Endothelial cell of umbilical vein (primary cell): ENCODE measurements around the gene OR2T8. TPM values are rescaled to one million over a fixed set of nuclear protein-coding genes. Genes with fewer than 3 reads are reported as not detected.

ENCODE experiments used
- BruUV-seq: library from RNA; stranded (reverse); fragments of 400-500 nt; replicated peaks from 2 replicates; lab custom pipeline; 2021; lab: Mats Ljungman, UMichigan
- CTCF ChIA-PET: fragments of 300-600, 350-600 bp; sonication (Branson Sonifier 250); formaldehyde crosslinking; loops from one replicate; lab custom pipeline; 2021; ENCODE audit warnings: antibody characterized with exemption, inconsistent platforms; lab: Charles Lee
- POLR2A ChIA-PET: fragments of 300-600, 350-600 bp; sonication (Branson Sonifier 250); formaldehyde crosslinking; loops from one replicate; lab custom pipeline; 2021; ENCODE audit warnings: antibody characterized with exemption, inconsistent platforms; lab: Charles Lee
- DNase-seq: peaks from one replicate; pipeline ENCODE4 v3.0.0-alpha.2; 2011; ENCODE audit warnings: low read depth, low spot score
- FAIRE-seq: peaks from 2 replicates; lab custom pipeline; 2011; peaks lifted over from hg19 to GRCh38; lab: Jason Lieb, UNC
- H2AFZ ChIP-seq: 2 replicates; pipeline ENCODE4 v1.6.0; 2012; ENCODE audit warnings: low read depth, low read length, control low read depth, inconsistent platforms
- H3K27ac ChIP-seq: 2 replicates; pipeline ENCODE4 v1.5.1; 2011; ENCODE audit warnings: low read depth, mild to moderate bottlenecking, control low read depth, low read length, moderate library complexity; ENCODE audit not compliant: insufficient read depth
- H3K27me3 ChIP-seq, 2 experiments: 2 replicates each; pipeline versions ENCODE4 v1.6.0 to v1.6.1; 2011; ENCODE audit warnings: low read length in 2 of 2, mixed read lengths in 1 of 2; ENCODE audit not compliant: control insufficient read depth in 2 of 2, insufficient read depth in 2 of 2
- H3K36me3 ChIP-seq, 2 experiments: 2 replicates in 1 of 2; 3 replicates in 1 of 2; pipeline ENCODE4 v1.5.1; 2011; ENCODE audit warnings: low read length in 2 of 2, mild to moderate bottlenecking in 1 of 2, moderate library complexity in 1 of 2; ENCODE audit not compliant: control insufficient read depth in 2 of 2, insufficient read depth in 2 of 2; ENCODE audit errors: extremely low read depth in 1 of 2
- H3K4me1 ChIP-seq: 3 replicates; pipeline ENCODE4 v1.5.1; 2011; ENCODE audit warnings: mild to moderate bottlenecking, low read length; ENCODE audit not compliant: control insufficient read depth, insufficient read depth; ENCODE audit errors: extremely low read depth
- H3K4me2 ChIP-seq: 2 replicates; pipeline ENCODE4 v1.6.1; 2011; ENCODE audit warnings: low read length, control low read depth, mixed read lengths; ENCODE audit not compliant: insufficient read depth
- H3K4me3 ChIP-seq, 3 experiments: fragments of 200-600 bp in 1 of 3; sonication (generic), shearing (Covaris generic) in 1 of 3; replicated peaks in 1 of 3; 2 replicates each; pipeline ENCODE4 v1.5.1; 2011 to 2016; ENCODE audit warnings: control low read depth in 3 of 3, low read length in 3 of 3, mild to moderate bottlenecking in 2 of 3, inconsistent platforms in 1 of 3, low read depth in 1 of 3, moderate library complexity in 1 of 3; ENCODE audit not compliant: insufficient read depth in 1 of 3
- H3K79me2 ChIP-seq: 2 replicates; pipeline ENCODE4 v1.6.0; 2012; ENCODE audit warnings: low read length, inconsistent platforms; ENCODE audit not compliant: control insufficient read depth, insufficient read depth
- H3K9ac ChIP-seq: replicated peaks from 2 replicates; pipeline ENCODE3; 2011; ENCODE audit warnings: low read length, control low read depth; ENCODE audit not compliant: insufficient read depth; ENCODE audit errors: extremely low read depth
- H3K9me1 ChIP-seq: replicated peaks from 3 replicates; pipeline ENCODE4 v1.6.0; 2011; ENCODE audit warnings: mild to moderate bottlenecking, low read length; ENCODE audit not compliant: control insufficient read depth, insufficient read depth; ENCODE audit errors: extremely low read depth
- H3K9me3 ChIP-seq: replicated peaks from 2 replicates; pipeline ENCODE4 v1.5.1; 2012; ENCODE audit warnings: low read length, inconsistent platforms; ENCODE audit not compliant: control insufficient read depth, insufficient read depth
- H4K20me1 ChIP-seq: replicated peaks from 2 replicates; pipeline ENCODE3; 2011; ENCODE audit warnings: mild to moderate bottlenecking, low read length; ENCODE audit not compliant: control insufficient read depth, insufficient read depth; ENCODE audit errors: extremely low read depth
- FOS ChIP-seq: IDR thresholded peaks from 2 replicates; pipeline ENCODE4 v1.6.1; 2011; ENCODE audit warnings: mild to moderate bottlenecking, low read length, moderate library complexity, borderline replicate concordance; ENCODE audit not compliant: insufficient read depth
- GATA2 ChIP-seq: IDR thresholded peaks from 2 replicates; pipeline ENCODE4 v1.7.0; 2011; ENCODE audit warnings: low read depth, mild to moderate bottlenecking, moderate library complexity, mixed read lengths, low read length; ENCODE audit not compliant: insufficient read length, insufficient read depth
- JUN ChIP-seq: IDR thresholded peaks from 2 replicates; pipeline ENCODE4 v1.6.1; 2011; ENCODE audit warnings: borderline replicate concordance, low read depth; ENCODE audit not compliant: insufficient read length, insufficient read depth
- MAX ChIP-seq: IDR thresholded peaks from 2 replicates; pipeline ENCODE4 v1.6.1; 2011; ENCODE audit not compliant: insufficient read depth, insufficient read length
- MYC ChIP-seq: IDR thresholded peaks from one replicate; pipeline ENCODE4 v1.6.1; 2011; ENCODE audit warnings: mild to moderate bottlenecking, low read depth, low read length
- POLR2A ChIP-seq: IDR thresholded peaks from 2 replicates; pipeline ENCODE4 v1.6.1; 2012; ENCODE audit warnings: low read depth, mild to moderate bottlenecking, control low read depth, low read length
- POLR2AphosphoS5 ChIP-seq: IDR thresholded peaks from 2 replicates; pipeline ENCODE4 v1.6.1; 2012; ENCODE audit warnings: low read depth, mild to moderate bottlenecking, control low read depth, low read length, moderate library complexity; ENCODE audit not compliant: insufficient read depth
- dilution Hi-C: fragments of 300-500 bp; cut with MboI; formaldehyde crosslinking; loops from one replicate; pipeline ENCODE4 v1.15.0; 2019; ENCODE audit warnings: low sequenced_read_pairs; ENCODE audit not compliant: extremely low pct_ligation_motif_present
- intact Hi-C: fragments of 100-400 bp; cut with micrococcal nuclease; formaldehyde crosslinking; loops from one replicate; pipeline ENCODE4 v1.10.0; 2022
- polyA plus RNA-seq, 4 experiments: library from polyadenylated mRNA; depleted of rRNA in 3 of 4; stranded (reverse) in 3 of 4; unstranded in 1 of 4; fragments of >200 nt; gene quantifications; 2 replicates each; pipeline versions ENCODE4 v1.2.1 to v1.2.3, GENCODE V29; 2011 to 2012; ENCODE audit warnings: missing spikeins in 1 of 4
- total RNA-seq: library from RNA; stranded (reverse); gene quantifications from 2 replicates; pipeline ENCODE4 v1.2.3, GENCODE V29; 2021
- TF ChIP-seq, protein P1 (sequence below), 2 donors: IDR thresholded peaks; 1 replicate in 1 of 2; 2 replicates in 1 of 2; pipeline ENCODE4 v1.5.1; 2011; ENCODE audit warnings: low read length in 2 of 2, mild to moderate bottlenecking in 2 of 2, moderate library complexity in 2 of 2, control low read depth in 1 of 2, inconsistent platforms in 1 of 2, low read depth in 1 of 2; ENCODE audit not compliant: insufficient read depth in 1 of 2; ENCODE audit errors: extremely low read depth in 1 of 2

Gene OR2T8
- total and polyA plus RNA-seq, 2 donors (not counting 3 experiments of a cell fraction or from before 2014, with no cell fraction given), result not detected

DNA sequence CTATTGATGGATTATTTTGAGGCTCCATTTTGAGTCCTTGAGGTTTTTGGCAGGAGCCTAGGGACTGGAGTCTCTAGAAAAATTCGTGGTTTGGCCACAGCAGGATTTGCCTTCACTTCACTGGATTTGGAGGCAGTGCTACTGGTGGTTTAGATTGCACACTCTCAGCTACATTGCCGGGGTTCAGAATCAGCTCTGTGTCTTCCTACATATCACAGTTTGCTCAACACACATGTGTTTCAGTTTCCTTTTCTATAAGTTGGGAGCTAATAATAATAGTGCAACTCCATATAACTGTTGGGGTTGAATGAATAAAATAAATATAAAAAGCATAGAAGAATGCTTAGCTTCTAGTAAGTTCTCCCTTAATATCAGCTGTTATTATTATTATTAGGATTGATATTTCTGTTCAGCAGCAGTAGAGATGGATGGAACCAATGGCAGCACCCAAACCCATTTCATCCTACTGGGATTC lies 24.9 kb upstream of the OR2T8 start, which contains the start of gene OR2W3:
Gene OR2W3, plus strand, starts transcription at position 425 of the 475 bp plus-strand sequence. Its CDS starts 0 bp downstream, at position 425.
- no peak for DNase-seq

DNA sequence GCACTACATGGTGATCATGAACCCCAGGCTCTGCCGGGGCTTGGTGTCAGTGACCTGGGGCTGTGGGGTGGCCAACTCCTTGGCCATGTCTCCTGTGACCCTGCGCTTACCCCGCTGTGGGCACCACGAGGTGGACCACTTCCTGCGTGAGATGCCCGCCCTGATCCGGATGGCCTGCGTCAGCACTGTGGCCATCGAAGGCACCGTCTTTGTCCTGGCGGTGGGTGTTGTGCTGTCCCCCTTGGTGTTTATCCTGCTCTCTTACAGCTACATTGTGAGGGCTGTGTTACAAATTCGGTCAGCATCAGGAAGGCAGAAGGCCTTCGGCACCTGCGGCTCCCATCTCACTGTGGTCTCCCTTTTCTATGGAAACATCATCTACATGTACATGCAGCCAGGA lies 24.1 kb upstream of the OR2T8 start:
- DNase-seq (no peak), FAIRE-seq (no peak)
- TF ChIP-seq FOS (no peak), MYC (no peak), JUN (no peak), POLR2AphosphoS5 (no peak), MAX (no peak), GATA2 (no peak), POLR2A (no peak)
- TF ChIP-seq, protein P1, sequence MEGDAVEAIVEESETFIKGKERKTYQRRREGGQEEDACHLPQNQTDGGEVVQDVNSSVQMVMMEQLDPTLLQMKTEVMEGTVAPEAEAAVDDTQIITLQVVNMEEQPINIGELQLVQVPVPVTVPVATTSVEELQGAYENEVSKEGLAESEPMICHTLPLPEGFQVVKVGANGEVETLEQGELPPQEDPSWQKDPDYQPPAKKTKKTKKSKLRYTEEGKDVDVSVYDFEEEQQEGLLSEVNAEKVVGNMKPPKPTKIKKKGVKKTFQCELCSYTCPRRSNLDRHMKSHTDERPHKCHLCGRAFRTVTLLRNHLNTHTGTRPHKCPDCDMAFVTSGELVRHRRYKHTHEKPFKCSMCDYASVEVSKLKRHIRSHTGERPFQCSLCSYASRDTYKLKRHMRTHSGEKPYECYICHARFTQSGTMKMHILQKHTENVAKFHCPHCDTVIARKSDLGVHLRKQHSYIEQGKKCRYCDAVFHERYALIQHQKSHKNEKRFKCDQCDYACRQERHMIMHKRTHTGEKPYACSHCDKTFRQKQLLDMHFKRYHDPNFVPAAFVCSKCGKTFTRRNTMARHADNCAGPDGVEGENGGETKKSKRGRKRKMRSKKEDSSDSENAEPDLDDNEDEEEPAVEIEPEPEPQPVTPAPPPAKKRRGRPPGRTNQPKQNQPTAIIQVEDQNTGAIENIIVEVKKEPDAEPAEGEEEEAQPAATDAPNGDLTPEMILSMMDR (IDR thresholded peaks at IDR 0.05; ENCODE audit: extremely low read depth in 1 of 2, insufficient read depth in 1 of 2, low read depth in 1 of 2, low read length in 2 of 2), result no peak
- Histone ChIP-seq H3K9me3 (peaks cover 2% of the 10 kb centered on the region), H3K27me3 (no peaks in the 10 kb centered on the region), H2AFZ (no peak overlapping the region), H3K9ac (no peak overlapping the region), H3K9me1 (no peaks in the 10 kb centered on the region), H4K20me1 (no peaks in the 10 kb centered on the region), H3K4me1 (no peaks in the 10 kb centered on the region), H3K4me3 (no peak overlapping the region), H3K4me2 (no peak overlapping the region), H3K27ac (no peak overlapping the region), H3K79me2 (no peaks in the 10 kb centered on the region), H3K36me3 (no peaks in the 10 kb centered on the region)
- intact Hi-C loops, result no loop called here
- POLR2A ChIA-PET, result no interaction called here
- dilution Hi-C loops, result no loop called here
- no TSS peak for BruUV-seq
- CTCF ChIA-PET, result no interaction called here

More for the DNA sequence above, 24.9 kb upstream of the OR2T8 start, which contains the start of gene OR2W3:
- Histone ChIP-seq H4K20me1 (no peaks in the 10 kb centered on the region), H3K36me3 (no peaks in the 10 kb centered on the region), H3K27me3 (no peaks in the 10 kb centered on the region), H2AFZ (no peak within 1 kb of the TSS), H3K79me2 (no peaks in the 10 kb centered on the region), H3K9ac (no peak within 1 kb of the TSS), H3K4me1 (no peaks in the 10 kb centered on the region), H3K9me3 (peaks cover 2% of the 10 kb centered on the region), H3K27ac (no peak within 1 kb of the TSS), H3K4me2 (no peak within 1 kb of the TSS), H3K9me1 (no peaks in the 10 kb centered on the region), H3K4me3 (no peak within 1 kb of the TSS)
- POLR2A ChIA-PET, result no interaction called here
- TF ChIP-seq FOS (no peak), POLR2AphosphoS5 (no peak), GATA2 (no peak), JUN (no peak)
- CTCF ChIA-PET, result no interaction called here
- no TSS peak for BruUV-seq
- intact Hi-C loops, result no loop called here
- dilution Hi-C loops, result no loop called here
- no peak for FAIRE-seq
